HEK293 (cell line): Measurements from ENCODE around the gene MUSK.

Experiments
- CTCF ChIA-PET: fragments of 350-600 bp; formaldehyde crosslinking; extraction: SDS; loops from one replicate; lab custom pipeline; 2021; ENCODE audit warnings: antibody characterized with exemption; lab: Yijun Ruan, JAX
- POLR2A ChIA-PET: fragments of 300-600 bp; formaldehyde crosslinking; extraction: SDS; loops from one replicate; lab custom pipeline; 2020; ENCODE audit warnings: antibody characterized with exemption, inconsistent platforms; lab: Yijun Ruan, JAX
- H3K27ac ChIP-seq: fragments of 200-500 bp; sonication (Bioruptor generic); 2 replicates; pipeline ENCODE4 v1.5.1; 2014; ENCODE audit warnings: low read depth, low read length, control low read depth, inconsistent platforms; ENCODE audit errors: extremely low read depth
- H3K36me3 ChIP-seq, 2 experiments: fragments of 200-500 bp in 1 of 2; sonication (Bioruptor generic) in 1 of 2; 1 replicate in 1 of 2; 2 replicates in 1 of 2; pipeline ENCODE4 v1.5.1; 2014 to 2017; ENCODE audit warnings: inconsistent platforms in 2 of 2, low read length in 2 of 2; ENCODE audit not compliant: control insufficient read depth in 2 of 2, insufficient read depth in 1 of 2
- H3K4me1 ChIP-seq: fragments of 200-500 bp; sonication (Bioruptor generic); 2 replicates; pipeline ENCODE4 v1.5.1; 2014; ENCODE audit warnings: mild to moderate bottlenecking, low read length, inconsistent platforms; ENCODE audit not compliant: control insufficient read depth, insufficient read depth
- H3K4me3 ChIP-seq: 2 replicates; pipeline ENCODE4 v1.5.1; 2011; ENCODE audit warnings: low read depth, mild to moderate bottlenecking, control low read depth, low read length, moderate library complexity
- H3K9me3 ChIP-seq: fragments of 200-500 bp; sonication (Bioruptor generic); 2 replicates; pipeline ENCODE4 v1.5.1; 2014; ENCODE audit warnings: low read depth, low read length, inconsistent platforms; ENCODE audit not compliant: control insufficient read depth, insufficient read depth
- HOXA7 ChIP-seq: sonication (generic); formaldehyde crosslinking; IDR thresholded peaks from 2 replicates; pipeline ENCODE4 v1.8.1; 2022; ENCODE audit warnings: missing genetic modification reagents, borderline replicate concordance
- KLF9 ChIP-seq: fragments of 450-650 bp; formaldehyde crosslinking; IDR thresholded peaks from 2 replicates; pipeline ENCODE4 v1.5.1; 2016; ENCODE audit warnings: missing biosample characterization, missing genetic modification characterization, low read depth
- RBAK ChIP-seq: fragments of 450-650 bp; formaldehyde crosslinking; IDR thresholded peaks from 2 replicates; pipeline ENCODE4 v1.5.1; 2016; ENCODE audit warnings: missing biosample characterization, missing genetic modification characterization
- ZNF146 ChIP-seq: fragments of 450-650 bp; formaldehyde crosslinking; IDR thresholded peaks from 2 replicates; pipeline ENCODE4 v1.5.1; 2016; ENCODE audit warnings: missing biosample characterization, missing genetic modification characterization
- ZNF155 ChIP-seq: fragments of 450-650 bp; formaldehyde crosslinking; IDR thresholded peaks from 2 replicates; pipeline ENCODE4 v1.5.1; 2016; ENCODE audit warnings: missing biosample characterization, missing genetic modification characterization
- ZNF510 ChIP-seq: fragments of 450-650 bp; formaldehyde crosslinking; IDR thresholded peaks from 2 replicates; pipeline ENCODE4 v1.5.1; 2018; ENCODE audit warnings: mild to moderate bottlenecking, missing genetic modification characterization, missing biosample characterization; ENCODE audit not compliant: insufficient replicate concordance
- ZNF521 ChIP-seq: fragments of 450-650 bp; formaldehyde crosslinking; IDR thresholded peaks from 2 replicates; pipeline ENCODE4 v1.5.1; 2017; ENCODE audit warnings: missing biosample characterization, mild to moderate bottlenecking, missing genetic modification characterization
- ZNF623 ChIP-seq: fragments of 450-650 bp; formaldehyde crosslinking; IDR thresholded peaks from 2 replicates; pipeline ENCODE4 v1.5.1; 2016; ENCODE audit warnings: missing biosample characterization, missing genetic modification characterization
- ZXDB ChIP-seq: fragments of 450-650 bp; formaldehyde crosslinking; IDR thresholded peaks from 2 replicates; pipeline ENCODE4 v1.5.1; 2016; ENCODE audit warnings: missing biosample characterization, missing genetic modification characterization
- TF ChIP-seq, protein P1 (sequence below): fragments of 450-650 bp; formaldehyde crosslinking; IDR thresholded peaks from 2 replicates; pipeline ENCODE4 v1.5.1; 2017; ENCODE audit warnings: missing biosample characterization, missing genetic modification characterization
- TF ChIP-seq, protein P2 (sequence below): fragments of 450-650 bp; formaldehyde crosslinking; IDR thresholded peaks from 2 replicates; pipeline ENCODE4 v1.5.1; 2016; ENCODE audit warnings: missing biosample characterization, missing genetic modification characterization

MUSK gene

DNA sequence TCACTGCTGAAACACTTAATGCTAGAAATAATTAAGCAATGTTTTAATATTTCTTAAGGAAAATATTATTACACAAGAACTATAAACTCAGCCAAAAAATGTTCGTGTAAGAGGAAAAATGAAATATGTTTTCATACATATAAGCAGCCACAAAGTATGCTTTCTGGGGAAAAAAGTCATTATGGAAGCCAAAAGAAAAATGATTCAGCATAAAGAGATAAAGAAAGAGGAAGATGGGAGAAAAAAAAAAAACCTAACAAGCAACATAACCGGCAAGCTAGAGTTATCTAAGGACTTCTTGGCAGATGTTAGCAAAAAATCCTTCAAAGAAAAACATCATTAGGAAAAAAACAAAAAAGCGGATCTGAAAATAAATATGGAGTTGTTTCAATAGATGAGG lies 179.1 kb downstream of the MUSK start:
- H3K27ac ChIP-seq = no peak overlapping the region
- no peaks in the 10 kb centered on the region for H3K36me3 ChIP-seq
- no peak for TF ChIP-seq ZNF146 (tag by site-specific recombination)
- TF ChIP-seq, protein P1, sequence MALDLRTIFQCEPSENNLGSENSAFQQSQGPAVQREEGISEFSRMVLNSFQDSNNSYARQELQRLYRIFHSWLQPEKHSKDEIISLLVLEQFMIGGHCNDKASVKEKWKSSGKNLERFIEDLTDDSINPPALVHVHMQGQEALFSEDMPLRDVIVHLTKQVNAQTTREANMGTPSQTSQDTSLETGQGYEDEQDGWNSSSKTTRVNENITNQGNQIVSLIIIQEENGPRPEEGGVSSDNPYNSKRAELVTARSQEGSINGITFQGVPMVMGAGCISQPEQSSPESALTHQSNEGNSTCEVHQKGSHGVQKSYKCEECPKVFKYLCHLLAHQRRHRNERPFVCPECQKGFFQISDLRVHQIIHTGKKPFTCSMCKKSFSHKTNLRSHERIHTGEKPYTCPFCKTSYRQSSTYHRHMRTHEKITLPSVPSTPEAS (tag by site-specific recombination) = no peak
- no peak for TF ChIP-seq RBAK (tag by site-specific recombination)
- TF ChIP-seq KLF9 (tag by site-specific recombination) = no peak
- TF ChIP-seq ZNF521 (tag by site-specific recombination) = no peak
- TF ChIP-seq, protein P2, sequence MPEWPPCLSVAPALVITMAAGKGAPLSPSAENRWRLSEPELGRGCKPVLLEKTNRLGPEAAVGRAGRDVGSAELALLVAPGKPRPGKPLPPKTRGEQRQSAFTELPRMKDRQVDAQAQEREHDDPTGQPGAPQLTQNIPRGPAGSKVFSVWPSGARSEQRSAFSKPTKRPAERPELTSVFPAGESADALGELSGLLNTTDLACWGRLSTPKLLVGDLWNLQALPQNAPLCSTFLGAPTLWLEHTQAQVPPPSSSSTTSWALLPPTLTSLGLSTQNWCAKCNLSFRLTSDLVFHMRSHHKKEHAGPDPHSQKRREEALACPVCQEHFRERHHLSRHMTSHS = no peak
- no peak for TF ChIP-seq HOXA7 (CRISPR knock-in tag)
- no peak for TF ChIP-seq ZNF623 (tag by site-specific recombination)
- TF ChIP-seq, all 188 proteins: peak for 0
- Histone ChIP-seq H3K4me1 (no peaks in the 10 kb centered on the region), H3K9me3 (no peaks in the 10 kb centered on the region), H3K4me3 (no peak overlapping the region)
- ChIA-PET CTCF (interaction anchor here (0.5 to 0.9 kb wide), 2 partner anchors 65 to 944 kb away, joined by 3 read pairs; no protein-coding TSS in a partner anchor), POLR2A (no interaction called here)

DNA sequence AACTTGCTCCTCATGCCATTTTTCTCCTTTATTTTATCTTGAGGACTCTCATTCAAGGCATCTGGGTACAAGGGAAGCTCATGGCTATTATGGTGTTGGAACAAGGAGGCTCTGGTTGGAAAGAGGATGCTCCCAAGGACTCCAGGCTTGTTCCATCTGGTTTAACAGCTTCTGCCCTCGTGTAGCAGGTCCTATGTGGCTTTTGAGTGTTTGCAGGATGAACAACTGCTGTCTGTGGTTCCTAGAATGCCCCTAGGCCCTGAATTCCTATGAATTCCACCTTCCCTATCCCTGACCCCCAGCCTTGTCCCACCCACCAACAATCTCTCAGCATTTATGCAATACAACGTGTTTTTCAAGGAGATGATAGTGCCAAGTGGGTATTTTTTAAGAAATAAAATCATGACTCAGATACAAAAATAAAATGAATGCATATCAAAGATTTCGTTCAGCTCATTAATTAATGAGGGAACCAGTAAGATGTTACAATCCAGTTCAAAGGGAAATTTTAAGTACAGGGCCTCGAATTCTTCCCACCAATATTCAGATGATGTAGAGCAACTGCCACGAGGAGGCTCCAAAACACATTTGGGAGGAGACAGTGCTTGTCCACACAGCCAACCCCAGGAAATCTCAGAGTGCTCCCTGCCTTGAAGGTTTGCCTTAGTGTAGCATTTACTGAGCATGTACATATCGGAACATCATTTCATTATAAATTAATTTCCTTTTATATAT lies 182.0 kb downstream of the MUSK start:
- no peaks in the 10 kb centered on the region for H3K4me1 ChIP-seq
- H3K36me3 ChIP-seq = no peaks in the 10 kb centered on the region
- no peak overlapping the region for H3K4me3 ChIP-seq
- no peak overlapping the region for H3K27ac ChIP-seq
- ChIA-PET CTCF (interaction anchor here (0.5 kb wide), 1 partner anchor 9 kb away, joined by 5 read pairs; no protein-coding TSS in a partner anchor), POLR2A (no interaction called here)
- H3K9me3 ChIP-seq = no peaks in the 10 kb centered on the region
- TF ChIP-seq ZNF155 (no peak), ZXDB (tag by site-specific recombination) (no peak), ZNF510 (peak; percentile 98)
